Mesenchymal stem cell (in vitro differentiated cells and primary cell): ENCODE measurements around the gene NOTCH2.

Experiments used
- DNase-seq: peaks from one replicate; pipeline ENCODE4 v3.0.0-alpha.2; 2013
- H2AFZ ChIP-seq: one replicate; pipeline ENCODE4 v1.6.1; 2013; ENCODE audit warnings: low read depth, mild to moderate bottlenecking, control low read depth, inconsistent platforms, low read length, moderate library complexity
- H2AK5ac ChIP-seq: 2 replicates; pipeline ENCODE4 v1.6.1; 2013; ENCODE audit warnings: low read length, moderate library complexity, mild to moderate bottlenecking, inconsistent platforms; ENCODE audit not compliant: severe bottlenecking
- H2BK120ac ChIP-seq: one replicate; pipeline ENCODE4 v1.6.1; 2013; ENCODE audit warnings: low read depth, mild to moderate bottlenecking, inconsistent platforms, low read length, moderate library complexity
- H2BK12ac ChIP-seq, 2 experiments: one replicate each; pipeline ENCODE4 v1.6.1; 2013; ENCODE audit warnings: inconsistent platforms in 2 of 2, low read length in 2 of 2, mild to moderate bottlenecking in 2 of 2, moderate library complexity in 2 of 2, control low read depth in 1 of 2
- H2BK15ac ChIP-seq: one replicate; pipeline ENCODE4 v1.6.1; 2013; ENCODE audit warnings: mild to moderate bottlenecking, low read depth, inconsistent platforms; ENCODE audit not compliant: poor library complexity, severe bottlenecking
- H2BK5ac ChIP-seq: 2 replicates; pipeline ENCODE4 v1.6.1; 2013; ENCODE audit warnings: low read depth, mild to moderate bottlenecking, low read length, control low read depth, inconsistent platforms; ENCODE audit not compliant: poor library complexity, severe bottlenecking
- H3K14ac ChIP-seq, 2 experiments: one replicate each; pipeline ENCODE4 v1.6.1; 2013; ENCODE audit warnings: inconsistent platforms in 2 of 2, low read length in 2 of 2, control low read depth in 1 of 2, mild to moderate bottlenecking in 1 of 2, moderate library complexity in 1 of 2
- H3K18ac ChIP-seq, 2 experiments: one replicate each; pipeline ENCODE4 v1.6.1; 2013; ENCODE audit warnings: inconsistent platforms in 2 of 2, low read length in 2 of 2, control low read depth in 1 of 2, low read depth in 1 of 2, mild to moderate bottlenecking in 1 of 2
- H3K23ac ChIP-seq, 2 experiments: one replicate each; pipeline ENCODE4 v1.6.1; 2013; ENCODE audit warnings: inconsistent platforms in 2 of 2, low read length in 2 of 2, mild to moderate bottlenecking in 2 of 2, moderate library complexity in 2 of 2, control low read depth in 1 of 2
- H3K27ac ChIP-seq: 2 replicates; pipeline ENCODE4 v1.5.1; 2013; ENCODE audit warnings: mild to moderate bottlenecking, moderate library complexity, low read length, control low read depth, inconsistent platforms; ENCODE audit not compliant: poor library complexity, severe bottlenecking
- H3K27me3 ChIP-seq, 2 experiments: 2 replicates each; pipeline versions ENCODE4 v1.6.1 to v1.7.0; 2013; ENCODE audit warnings: low read length in 2 of 2, mild to moderate bottlenecking in 2 of 2, moderate library complexity in 2 of 2, control low read depth in 1 of 2, inconsistent platforms in 1 of 2; ENCODE audit not compliant: control insufficient read depth in 1 of 2, insufficient read depth in 1 of 2
- H3K36me3 ChIP-seq, 2 experiments: 2 replicates each; pipeline versions ENCODE4 v1.6.1 to v1.7.0; 2013; ENCODE audit warnings: low read length in 2 of 2, control low read depth in 1 of 2, inconsistent platforms in 1 of 2, low read depth in 1 of 2, mild to moderate bottlenecking in 1 of 2; ENCODE audit not compliant: insufficient read depth in 2 of 2, control insufficient read depth in 1 of 2
- H3K4ac ChIP-seq, 2 experiments: one replicate each; pipeline ENCODE4 v1.6.1; 2013; ENCODE audit warnings: inconsistent platforms in 2 of 2, low read length in 2 of 2, mild to moderate bottlenecking in 2 of 2, moderate library complexity in 2 of 2, control low read depth in 1 of 2, low read depth in 1 of 2
- H3K4me1 ChIP-seq: 2 replicates; pipeline ENCODE4 v1.6.1; 2013; ENCODE audit warnings: low read depth, low read length, control low read depth; ENCODE audit not compliant: control insufficient read depth, insufficient read depth
- H3K4me2 ChIP-seq: 2 replicates; pipeline ENCODE4 v1.6.1; 2013; ENCODE audit warnings: low read length, mild to moderate bottlenecking, inconsistent platforms; ENCODE audit not compliant: poor library complexity, severe bottlenecking
- H3K4me3 ChIP-seq, 2 experiments: 2 replicates each; pipeline versions ENCODE4 v1.5.1 to v1.7.0; 2013; ENCODE audit warnings: low read length in 2 of 2, mild to moderate bottlenecking in 2 of 2, control low read depth in 1 of 2, low read depth in 1 of 2; ENCODE audit not compliant: insufficient read depth in 1 of 2
- H3K79me1 ChIP-seq: replicated peaks from 2 replicates; pipeline ENCODE4 v1.6.1; 2013; ENCODE audit warnings: mild to moderate bottlenecking, control low read depth, low read length, inconsistent platforms; ENCODE audit not compliant: poor library complexity, severe bottlenecking
- H3K9ac ChIP-seq: 2 replicates; pipeline ENCODE4 v1.7.0; 2013; ENCODE audit warnings: mild to moderate bottlenecking, low read length, moderate library complexity
- H3K9me3 ChIP-seq: 2 replicates; pipeline ENCODE4 v1.7.0; 2013; ENCODE audit warnings: mild to moderate bottlenecking, low read length; ENCODE audit not compliant: control insufficient read depth
- H4K8ac ChIP-seq: one replicate; pipeline ENCODE4 v1.6.1; 2013; ENCODE audit warnings: inconsistent platforms, mild to moderate bottlenecking, low read length, moderate library complexity
- H4K91ac ChIP-seq: one replicate; pipeline ENCODE4 v1.6.1; 2013; ENCODE audit warnings: mild to moderate bottlenecking, low read length, inconsistent platforms
- WGBS: methylation state at CpG from one replicate; pipeline ENCODE4 v1.1.7; 2013; ENCODE audit warnings: mixed read lengths; 5-methylcytosine and 5-hydroxymethylcytosine counted together

NOTCH2 gene

DNA sequence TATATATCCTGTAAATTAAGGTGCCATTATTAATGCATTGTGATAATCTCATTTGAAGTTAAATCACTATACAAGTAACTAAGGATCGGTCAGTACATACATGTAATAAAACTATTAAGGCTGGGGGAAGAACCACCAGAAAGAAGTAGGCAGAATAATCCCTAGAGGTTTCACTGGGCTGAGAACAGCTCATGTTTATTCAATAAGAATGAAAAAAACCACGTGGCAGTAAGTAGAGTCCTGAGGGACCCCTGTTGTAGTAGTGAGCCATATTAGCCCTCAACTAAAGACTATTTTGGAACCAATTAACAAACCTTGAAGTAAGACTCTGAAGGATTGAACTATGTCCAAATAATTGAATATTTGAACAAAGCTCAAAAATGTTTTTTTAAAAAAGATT is 126.2 kb downstream of the NOTCH2 start:
- Histone ChIP-seq H2AFZ (no peak overlapping the region), H2BK12ac (no peak overlapping the region), H2BK15ac (no peak overlapping the region), H4K91ac (no peak overlapping the region), H2BK120ac (no peak overlapping the region), H4K8ac (no peak overlapping the region), H3K36me3 (peaks cover 12 to 54% of the 10 kb centered on the region in 2 experiments), H3K14ac (no peak overlapping the region), H3K18ac (no peak overlapping the region), H3K9ac (no peak overlapping the region), H3K4me3 (no peak overlapping the region), H3K4me2 (no peak overlapping the region), H3K4me1 (no peaks in the 10 kb centered on the region), H3K27ac (no peak overlapping the region), H2AK5ac (no peak overlapping the region), H3K27me3 (no peaks in the 10 kb centered on the region), H3K9me3 (no peaks in the 10 kb centered on the region), H3K79me1 (peaks cover 13% of the 10 kb centered on the region), H3K4ac (no peak overlapping the region), H2BK5ac (no peak overlapping the region), H3K23ac (no peak overlapping the region)
- no CpG with 5 or more reads among the region's 2 CpGs for WGBS
- no peak for DNase-seq

DNA sequence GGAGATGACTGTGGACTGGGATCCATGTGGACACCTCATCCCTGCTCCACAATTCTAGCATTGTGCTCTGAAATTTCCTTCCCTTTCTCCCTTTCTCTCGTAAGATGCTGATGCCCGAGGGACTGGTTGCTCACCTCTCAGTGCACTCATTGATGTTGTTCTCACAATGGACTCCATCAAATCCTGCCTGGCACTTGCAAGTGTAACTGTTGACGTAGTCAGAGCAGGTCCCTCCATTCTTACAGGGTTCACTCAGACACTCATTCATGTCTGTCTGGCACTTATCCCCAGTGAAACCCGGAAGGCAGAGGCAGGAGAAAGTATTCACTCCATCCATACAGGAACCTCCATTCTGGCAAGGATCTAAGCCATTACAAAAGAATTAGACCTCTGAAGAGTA is 128.1 kb downstream of the NOTCH2 start:
- peaks cover 20 to 64% of the 10 kb centered on the region in 2 experiments for H3K36me3 ChIP-seq
- no peak overlapping the region for H3K18ac ChIP-seq
- H2AFZ ChIP-seq = no peak overlapping the region
- H3K4me1 ChIP-seq = no peaks in the 10 kb centered on the region
- no peaks in the 10 kb centered on the region for H3K27me3 ChIP-seq
- H3K27ac ChIP-seq = no peak overlapping the region
- DNase-seq = no peak
- WGBS = 91% methylated on average over 4 of the region's 4 CpGs
- no peak overlapping the region for H3K4ac ChIP-seq
- H2BK15ac ChIP-seq = no peak overlapping the region
- H3K14ac ChIP-seq = no peak overlapping the region
- no peak overlapping the region for H2AK5ac ChIP-seq
- no peak overlapping the region for H4K91ac ChIP-seq
- H3K79me1 ChIP-seq = peaks cover 14% of the 10 kb centered on the region
- H3K4me3 ChIP-seq = no peak overlapping the region
- no peak overlapping the region for H2BK12ac ChIP-seq
- H3K9ac ChIP-seq = no peak overlapping the region
- no peak overlapping the region for H2BK5ac ChIP-seq
- no peaks in the 10 kb centered on the region for H3K9me3 ChIP-seq
- H4K8ac ChIP-seq = no peak overlapping the region
- H2BK120ac ChIP-seq = no peak overlapping the region
- H3K23ac ChIP-seq = no peak overlapping the region
- H3K4me2 ChIP-seq = no peak overlapping the region

DNA sequence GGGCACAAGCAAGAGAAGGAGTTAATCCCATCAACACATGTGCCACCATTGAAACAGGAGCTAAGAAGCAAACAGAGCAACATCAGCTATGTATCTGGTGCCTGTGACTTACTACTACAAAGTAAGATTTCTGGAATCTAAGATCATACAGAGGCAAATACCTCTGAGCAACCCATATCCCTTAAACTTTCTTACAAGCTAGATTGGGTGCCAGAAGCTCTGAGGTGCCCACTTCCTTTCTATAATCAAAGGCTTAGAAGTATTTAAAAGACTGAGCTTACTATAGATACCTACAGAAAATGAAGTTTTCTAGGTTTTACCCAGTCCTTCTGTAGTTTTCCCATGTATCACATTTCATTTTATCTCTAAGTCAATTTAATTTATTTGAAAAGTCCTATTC is 128.8 kb downstream of the NOTCH2 start:
- H3K36me3 ChIP-seq = peaks cover 27 to 71% of the 10 kb centered on the region in 2 experiments
- no peaks in the 10 kb centered on the region for H3K9me3 ChIP-seq
- H2AFZ ChIP-seq = no peak overlapping the region
- no peaks in the 10 kb centered on the region for H3K27me3 ChIP-seq
- peaks cover 19% of the 10 kb centered on the region for H3K79me1 ChIP-seq
- H2AK5ac ChIP-seq = no peak overlapping the region
- H2BK5ac ChIP-seq = no peak overlapping the region
- H3K27ac ChIP-seq = no peak overlapping the region
- H3K4me2 ChIP-seq = no peak overlapping the region
- no peak overlapping the region for H3K4me3 ChIP-seq
- H3K18ac ChIP-seq = no peak overlapping the region
- no peak overlapping the region for H2BK15ac ChIP-seq
- H2BK120ac ChIP-seq = no peak overlapping the region
- H3K14ac ChIP-seq = no peak overlapping the region
- H2BK12ac ChIP-seq = no peak overlapping the region
- no peak overlapping the region for H3K4ac ChIP-seq
- no peak overlapping the region for H3K23ac ChIP-seq
- H3K9ac ChIP-seq = no peak overlapping the region
- no peak for DNase-seq
- H4K8ac ChIP-seq = no peak overlapping the region
- H4K91ac ChIP-seq = no peak overlapping the region
- no peaks in the 10 kb centered on the region for H3K4me1 ChIP-seq

DNA sequence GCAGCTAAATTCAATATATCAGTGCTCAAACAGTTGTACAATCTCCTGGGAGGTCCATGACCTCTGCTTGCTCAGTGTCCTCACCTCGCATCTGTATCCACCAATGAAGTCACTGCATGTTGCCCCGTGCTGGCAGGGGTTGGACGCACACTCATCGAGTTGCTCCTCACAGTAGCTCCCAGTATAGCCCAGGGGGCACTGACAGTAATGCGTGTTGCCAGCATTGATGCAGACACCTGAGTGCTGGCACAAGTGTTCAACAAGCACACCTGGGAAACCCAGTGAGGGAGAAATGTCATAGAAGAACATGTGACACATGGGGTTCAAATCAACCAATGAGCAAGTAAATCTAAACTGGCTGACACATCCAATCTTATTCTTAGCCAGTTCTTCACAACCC is 132.3 kb downstream of the NOTCH2 start:
- Histone ChIP-seq H2BK15ac (no peak overlapping the region), H3K4me1 (no peaks in the 10 kb centered on the region), H3K9me3 (peaks cover 26% of the 10 kb centered on the region), H4K91ac (no peak overlapping the region), H3K18ac (no peak overlapping the region), H3K27ac (no peak overlapping the region), H3K79me1 (peaks cover 21% of the 10 kb centered on the region), H3K9ac (no peak overlapping the region), H3K4me2 (no peak overlapping the region), H3K14ac (no peak overlapping the region), H2BK12ac (no peak overlapping the region), H3K27me3 (no peaks in the 10 kb centered on the region), H3K36me3 (peaks cover 38 to 97% of the 10 kb centered on the region in 2 experiments), H2AK5ac (no peak overlapping the region), H3K4ac (no peak overlapping the region), H3K4me3 (no peak overlapping the region), H3K23ac (no peak overlapping the region), H2BK5ac (no peak overlapping the region), H2AFZ (no peak overlapping the region), H2BK120ac (no peak overlapping the region), H4K8ac (no peak overlapping the region)
- 98% methylated on average over 5 of the region's 5 CpGs for WGBS
- no peak for DNase-seq
